Mesendoderm (in vitro differentiated cells): ENCODE measurements around the gene GSTO1. TPM values are rescaled to one million over a fixed set of nuclear protein-coding genes. Genes with fewer than 3 reads are reported as not detected.

Source experiments
- DNase-seq: peaks from one replicate; pipeline ENCODE4 v3.0.0; 2013
- H2AK5ac ChIP-seq: 2 replicates; pipeline ENCODE4 v1.6.1; 2013; ENCODE audit warnings: low read length, inconsistent platforms
- H2BK120ac ChIP-seq: 2 replicates; pipeline ENCODE4 v1.6.1; 2013; ENCODE audit warnings: low read depth, mild to moderate bottlenecking, low read length, moderate library complexity, mixed read lengths
- H2BK15ac ChIP-seq: replicated peaks from 2 replicates; pipeline ENCODE4 v1.6.1; 2013; ENCODE audit warnings: low read depth, mild to moderate bottlenecking, moderate library complexity
- H2BK5ac ChIP-seq: 2 replicates; pipeline ENCODE4 v1.6.1; 2013; ENCODE audit warnings: low read length, inconsistent platforms
- H3K18ac ChIP-seq: 2 replicates; pipeline ENCODE4 v1.6.1; 2013; ENCODE audit warnings: mild to moderate bottlenecking, low read length, mixed read lengths
- H3K23ac ChIP-seq: one replicate; pipeline ENCODE4 v1.6.1; 2013; ENCODE audit warnings: low read length
- H3K27ac ChIP-seq: 2 replicates; pipeline ENCODE4 v1.5.1; 2013; ENCODE audit warnings: low read depth, mild to moderate bottlenecking, inconsistent platforms, low read length, moderate library complexity
- H3K27me3 ChIP-seq: 2 replicates; pipeline ENCODE4 v1.6.1; 2013; ENCODE audit warnings: low read length, control low read depth, mild to moderate bottlenecking, inconsistent platforms; ENCODE audit not compliant: insufficient read depth, poor library complexity
- H3K36me3 ChIP-seq: 2 replicates; pipeline ENCODE4 v1.6.1; 2013; ENCODE audit warnings: low read length, inconsistent platforms; ENCODE audit not compliant: control insufficient read depth, insufficient read depth
- H3K4ac ChIP-seq: one replicate; pipeline ENCODE4 v1.6.1; 2013; ENCODE audit warnings: low read depth, mild to moderate bottlenecking, low read length, moderate library complexity
- H3K4me1 ChIP-seq: 2 replicates; pipeline ENCODE4 v1.6.1; 2013; ENCODE audit warnings: low read depth, low read length, inconsistent platforms; ENCODE audit not compliant: control insufficient read depth
- H3K4me2 ChIP-seq: 2 replicates; pipeline ENCODE4 v1.6.1; 2013; ENCODE audit warnings: low read length
- H3K4me3 ChIP-seq: 2 replicates; pipeline ENCODE4 v1.5.1; 2013; ENCODE audit warnings: mild to moderate bottlenecking, low read length
- H3K56ac ChIP-seq: one replicate; pipeline ENCODE4 v1.6.1; 2013; ENCODE audit warnings: low read length
- H3K79me1 ChIP-seq: 2 replicates; pipeline ENCODE4 v1.6.1; 2013; ENCODE audit warnings: low read length, inconsistent platforms
- H3K79me2 ChIP-seq: 2 replicates; pipeline ENCODE4 v1.6.1; 2013; ENCODE audit warnings: mild to moderate bottlenecking, low read length; ENCODE audit not compliant: control insufficient read depth, insufficient read depth
- H3K9ac ChIP-seq: 2 replicates; pipeline ENCODE4 v1.6.1; 2013; ENCODE audit warnings: low read length, inconsistent platforms
- H4K5ac ChIP-seq: one replicate; pipeline ENCODE4 v1.6.1; 2013; ENCODE audit warnings: low read length
- H4K8ac ChIP-seq: one replicate; pipeline ENCODE4 v1.6.1; 2013; ENCODE audit warnings: low read depth, mild to moderate bottlenecking, control low read depth, low read length, moderate library complexity
- WGBS: extraction: QIAGEN DNeasy Blood & Tissue Kit; methylation state at CpG from one replicate; pipeline ENCODE4 v1.1.7; 2013; ENCODE audit warnings: low lambda C conversion rate, missing lambda C conversion rate; ENCODE audit not compliant: insufficient coverage; ENCODE audit errors: extremely low coverage; 5-methylcytosine and 5-hydroxymethylcytosine counted together
- polyA plus RNA-seq, 2 experiments: library from polyadenylated mRNA; stranded (reverse); fragments of 200-250 nt; gene quantifications; one replicate each; pipeline ENCODE4 v1.2.3, GENCODE V29; 2013

GSTO1 gene
- polyA plus RNA-seq (2013, experiment 1 of 2) = 261 TPM
- polyA plus RNA-seq (2013, experiment 2 of 2) = 257 TPM

- Histone ChIP-seq H3K27ac (peak within 1 kb of the TSS; percentile 89), H3K79me2 (peaks cover 32% of the 10 kb centered on the region), H3K4me2 (peak within 1 kb of the TSS; percentile 89), H3K4ac (peak within 1 kb of the TSS; percentile 98), H3K56ac (peak within 1 kb of the TSS; percentile 94), H2BK15ac (peak within 1 kb of the TSS; percentile 94), H2BK120ac (peak within 1 kb of the TSS; percentile 83), H4K5ac (no peak within 1 kb of the TSS), H2BK5ac (peak within 1 kb of the TSS; percentile 98), H3K4me1 (peaks cover 13% of the 10 kb centered on the region), H3K79me1 (peaks cover 7% of the 10 kb centered on the region), H3K23ac (peak within 1 kb of the TSS; percentile 74), H3K9ac (peak within 1 kb of the TSS; percentile 95), H2AK5ac (peak within 1 kb of the TSS; percentile 31), H3K36me3 (peaks cover 5% of the 10 kb centered on the region), H3K4me3 (peak within 1 kb of the TSS; percentile 85), H3K27me3 (no peaks in the 10 kb centered on the region), H4K8ac (peak within 1 kb of the TSS; percentile 98), H3K18ac (peak within 1 kb of the TSS; percentile 95)
- DNase-seq = peak; percentile 86
- WGBS = no CpG with 5 or more reads among the region's 69 CpGs
These were observed at the start of gene GSTO1 for GRCh38 chr10:104254493-104255310. Gene GSTO1, plus strand, starts transcription at chr10:104254892. Its CDS starts 37 bp downstream, at chr10:104254929.

- no CpG with 5 or more reads among the region's 3 CpGs for WGBS
- H2BK120ac ChIP-seq = no peak overlapping the region
These were observed 46.0 kb upstream of the GSTO1 start for GRCh38 chr10:104208730-104209129.

DNA sequence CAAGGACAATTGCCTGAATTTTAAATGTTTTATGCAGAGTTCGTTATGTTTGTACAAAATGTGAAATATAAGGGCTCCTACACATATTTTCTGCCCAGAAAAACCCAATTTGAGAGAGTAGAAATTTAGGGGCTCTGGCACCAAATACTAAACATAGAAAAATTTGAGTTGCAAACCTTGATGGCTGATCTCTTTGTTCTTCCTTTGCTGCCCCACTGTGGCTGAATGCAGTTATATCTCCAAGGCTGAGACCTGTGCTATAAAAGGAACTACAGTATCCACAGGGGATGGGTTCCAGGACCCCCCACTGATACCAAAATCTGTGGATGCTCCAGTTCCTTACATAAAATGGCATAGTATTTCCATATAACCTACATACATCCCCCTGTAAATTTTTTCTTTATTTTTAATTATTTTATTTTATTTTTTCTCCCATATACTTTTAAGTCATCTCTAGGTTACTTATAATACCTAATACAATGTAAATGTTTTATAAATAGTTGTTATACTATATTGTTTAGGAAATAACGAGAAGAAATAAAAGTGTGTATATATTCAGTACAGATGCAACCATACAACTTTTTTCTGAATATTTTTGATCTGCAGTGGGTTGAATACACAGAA is 45.0 kb upstream of the GSTO1 start:
- WGBS = no CpG with 5 or more reads among the region's 2 CpGs
- peak; percentile 73 for DNase-seq
- no peak overlapping the region for H2AK5ac ChIP-seq

More at GRCh38 chr10:104208730-104209129, 46.0 kb upstream of the GSTO1 start:
- Histone ChIP-seq H3K18ac (no peak overlapping the region), H3K9ac (no peak overlapping the region), H3K27me3 (no peaks in the 10 kb centered on the region), H3K56ac (no peak overlapping the region), H3K23ac (no peak overlapping the region), H3K4me1 (no peaks in the 10 kb centered on the region), H2BK15ac (no peak overlapping the region), H3K4ac (no peak overlapping the region), H3K79me2 (no peaks in the 10 kb centered on the region), H3K36me3 (no peaks in the 10 kb centered on the region), H3K4me2 (no peak overlapping the region), H2BK5ac (no peak overlapping the region), H3K4me3 (no peak overlapping the region), H2AK5ac (no peak overlapping the region), H4K5ac (no peak overlapping the region), H3K27ac (no peak overlapping the region), H4K8ac (no peak overlapping the region), H3K79me1 (no peaks in the 10 kb centered on the region)
- no peak for DNase-seq

GRCh38 chr10:104216631-104217030 is 38.1 kb upstream of the GSTO1 start:
- no peaks in the 10 kb centered on the region for H3K36me3 ChIP-seq
- no peak overlapping the region for H4K8ac ChIP-seq
- H3K23ac ChIP-seq = no peak overlapping the region
- H3K9ac ChIP-seq = no peak overlapping the region
- no peak overlapping the region for H3K4ac ChIP-seq
- H2AK5ac ChIP-seq = no peak overlapping the region
- no peaks in the 10 kb centered on the region for H3K79me2 ChIP-seq
- no peak overlapping the region for H3K18ac ChIP-seq
- H3K56ac ChIP-seq = no peak overlapping the region
- H4K5ac ChIP-seq = no peak overlapping the region
- DNase-seq = no peak
- no peaks in the 10 kb centered on the region for H3K79me1 ChIP-seq
- no peak overlapping the region for H3K4me2 ChIP-seq
- H3K4me1 ChIP-seq = no peaks in the 10 kb centered on the region
- H2BK120ac ChIP-seq = no peak overlapping the region
- H2BK15ac ChIP-seq = no peak overlapping the region
- H3K27me3 ChIP-seq = no peaks in the 10 kb centered on the region
- H3K4me3 ChIP-seq = no peak overlapping the region
- H2BK5ac ChIP-seq = no peak overlapping the region
- no CpG with 5 or more reads among the region's 3 CpGs for WGBS
- no peak overlapping the region for H3K27ac ChIP-seq

More for the DNA sequence above, 45.0 kb upstream of the GSTO1 start:
- Histone ChIP-seq H3K18ac (no peak overlapping the region), H3K79me1 (no peaks in the 10 kb centered on the region), H3K23ac (no peak overlapping the region), H3K27ac (no peak overlapping the region), H3K4ac (no peak overlapping the region), H3K56ac (no peak overlapping the region), H3K36me3 (no peaks in the 10 kb centered on the region), H4K8ac (no peak overlapping the region), H3K79me2 (no peaks in the 10 kb centered on the region), H2BK120ac (no peak overlapping the region), H3K4me3 (no peak overlapping the region), H3K9ac (no peak overlapping the region), H3K4me2 (no peak overlapping the region), H2BK5ac (no peak overlapping the region), H3K4me1 (no peaks in the 10 kb centered on the region), H4K5ac (no peak overlapping the region), H3K27me3 (no peaks in the 10 kb centered on the region), H2BK15ac (no peak overlapping the region)

DNA sequence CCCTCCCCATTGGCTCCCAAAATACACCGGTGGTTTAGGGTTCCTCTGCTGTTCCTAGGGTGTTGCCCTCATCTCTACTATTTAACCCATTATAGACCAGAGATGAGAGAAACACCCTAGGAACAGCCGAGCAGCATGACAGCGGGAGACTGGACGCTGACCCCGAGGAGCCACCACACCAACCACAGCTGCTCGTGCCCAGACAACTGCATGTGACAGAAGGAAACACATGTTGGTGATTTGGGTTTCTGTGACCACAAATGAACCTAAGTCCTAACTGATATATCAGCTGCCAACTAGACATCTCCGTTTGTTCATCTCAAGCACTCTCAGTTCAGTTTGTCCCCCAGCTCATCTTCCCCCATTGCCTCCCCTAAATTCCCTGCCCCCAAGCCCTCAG is 35.9 kb upstream of the GSTO1 start:
- no peaks in the 10 kb centered on the region for H3K36me3 ChIP-seq
- H2BK15ac ChIP-seq = no peak overlapping the region
- H2BK5ac ChIP-seq = no peak overlapping the region
- no peak overlapping the region for H2BK120ac ChIP-seq
- WGBS = no CpG with 5 or more reads among the region's 7 CpGs
- no peak for DNase-seq
- no peaks in the 10 kb centered on the region for H3K79me1 ChIP-seq
- H3K56ac ChIP-seq = no peak overlapping the region
- no peak overlapping the region for H3K23ac ChIP-seq
- no peak overlapping the region for H4K8ac ChIP-seq
- H3K4ac ChIP-seq = no peak overlapping the region
- no peaks in the 10 kb centered on the region for H3K4me1 ChIP-seq
- H2AK5ac ChIP-seq = no peak overlapping the region
- H3K4me2 ChIP-seq = no peak overlapping the region
- H3K18ac ChIP-seq = no peak overlapping the region
- no peak overlapping the region for H4K5ac ChIP-seq
- H3K4me3 ChIP-seq = no peak overlapping the region
- no peak overlapping the region for H3K27ac ChIP-seq
- no peaks in the 10 kb centered on the region for H3K79me2 ChIP-seq
- H3K27me3 ChIP-seq = no peaks in the 10 kb centered on the region
- no peak overlapping the region for H3K9ac ChIP-seq
